SW 1271 (cell line): Measurements from ENCODE around the gene SLC31A1.

Source experiments
- DNase-seq, 2 experiments: peaks; one replicate each; lab custom pipeline; 2025; lab: John Stamatoyannopoulos, UW

SLC31A1 gene

DNA sequence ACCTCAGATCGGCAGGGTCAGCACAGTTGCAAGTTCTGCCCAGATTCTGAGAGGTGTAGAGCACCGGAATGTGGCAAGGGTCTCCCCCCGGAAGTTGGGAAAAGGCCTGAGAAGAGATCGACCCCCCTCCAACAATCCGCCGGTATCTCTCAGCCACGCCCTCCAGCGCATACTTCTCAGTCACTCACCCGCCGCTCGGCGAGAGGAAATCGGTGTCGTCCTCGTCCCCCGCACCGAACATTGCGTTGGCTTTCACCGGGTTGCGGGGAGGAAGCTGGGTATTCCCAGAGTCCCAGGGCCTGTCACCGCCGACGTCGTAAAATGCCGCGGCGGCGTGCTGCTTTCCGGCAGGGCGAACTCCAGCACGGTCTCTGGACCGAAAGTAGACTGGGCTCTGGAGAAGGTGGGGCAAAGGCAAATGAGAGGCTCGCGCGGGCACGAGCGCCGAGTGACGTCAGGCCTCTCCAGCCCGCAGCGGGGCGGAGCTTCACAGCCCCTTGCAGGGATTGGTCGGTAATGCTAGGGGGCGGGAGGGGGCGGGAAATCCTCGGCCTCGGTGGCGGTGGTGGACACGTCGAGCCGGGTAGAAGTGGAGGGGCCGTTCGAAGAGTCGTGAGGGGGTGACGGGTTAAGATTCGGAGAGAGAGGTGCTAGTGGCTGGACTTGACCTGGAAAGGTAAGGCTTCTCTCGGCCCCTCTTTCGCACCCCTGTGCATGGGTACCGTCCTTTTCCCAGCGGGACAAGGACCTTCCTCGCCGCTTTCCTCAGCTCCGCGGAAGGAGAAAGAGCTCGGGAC lies at the start of gene SLC31A1, which contains the start of gene FKBP15:
SLC31A1 (plus strand) TSS at position 542 of the 797 bp plus-strand sequence. CDS start 34,605 bp downstream, outside the sequence.
FKBP15 (minus strand) TSS at position 275 of the 797 bp plus-strand sequence; CDS start at position 241, 34 bp downstream.
- DNase-seq: peak; percentile 97 to 99

DNA sequence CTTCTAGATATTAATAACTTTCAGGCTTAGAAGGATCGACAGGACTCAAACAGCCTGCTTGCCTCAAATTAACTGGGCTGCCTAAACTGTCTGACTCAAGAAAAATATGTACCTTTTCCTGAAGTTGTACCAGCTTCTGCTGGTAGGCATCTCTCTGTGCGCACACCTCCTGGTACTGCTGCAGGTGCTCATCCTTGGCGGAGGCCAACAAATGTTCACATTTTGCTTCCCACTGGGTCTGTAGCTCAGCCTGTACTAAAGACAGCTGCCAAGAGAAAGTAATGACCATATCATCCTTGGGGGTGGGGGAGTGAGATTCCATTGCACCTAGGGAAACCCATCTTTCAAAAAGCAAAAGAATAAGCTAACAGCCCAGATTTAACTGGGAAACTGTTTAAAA lies 48.0 kb upstream of the SLC31A1 start:
- no peak for DNase-seq

GRCh38 chr9:113176803-113177202 lies 44.5 kb upstream of the SLC31A1 start:
- no peak for DNase-seq

- DNase-seq: no peak
Observed at GRCh38 chr9:113177251-113177650, 44.1 kb upstream of the SLC31A1 start.

DNA sequence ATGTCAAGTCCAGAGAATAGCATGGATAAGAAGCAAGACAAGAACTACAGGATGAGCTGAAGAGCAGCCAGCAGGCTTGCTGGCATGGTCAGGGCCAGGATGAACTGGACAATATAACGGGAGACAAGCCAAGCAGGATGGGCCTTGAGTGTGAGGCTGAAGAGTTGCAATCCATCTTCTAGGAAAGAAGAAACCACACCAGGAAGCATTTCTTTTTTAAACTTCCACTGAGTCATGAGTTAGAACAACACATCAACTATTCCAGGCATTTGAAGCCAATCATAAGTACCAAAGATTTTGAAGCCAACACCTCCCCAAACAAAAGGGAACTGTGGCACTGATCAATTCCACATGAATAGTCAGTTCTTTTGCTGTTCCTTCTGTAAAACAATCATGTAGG lies 43.3 kb upstream of the SLC31A1 start:
- DNase-seq: no peak

- DNase-seq: no peak
Observed at GRCh38 chr9:113179839-113180238, 41.5 kb upstream of the SLC31A1 start.

GRCh38 chr9:113181165-113181564 lies 40.2 kb upstream of the SLC31A1 start:
- no peak for DNase-seq

GRCh38 chr9:113183956-113184488 lies 37.3 kb upstream of the SLC31A1 start:
- no peak for DNase-seq

DNA sequence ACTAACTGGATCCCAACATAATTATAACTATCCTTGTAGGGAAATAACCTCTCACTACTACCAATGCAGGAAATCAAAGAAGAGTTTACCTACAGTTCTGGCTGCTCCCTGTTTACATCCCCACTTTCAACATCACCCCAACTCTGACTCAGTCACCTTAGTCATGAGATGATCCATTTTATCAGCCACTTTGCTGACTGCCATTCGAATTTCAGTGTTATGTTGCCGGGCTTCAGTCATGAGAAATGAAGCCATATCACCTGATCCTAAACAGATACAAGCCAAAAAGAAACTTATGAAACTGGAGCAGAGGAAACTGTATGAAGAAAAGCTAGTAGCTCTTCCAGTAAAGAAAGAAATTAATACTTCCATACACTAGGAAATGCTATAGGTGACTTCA lies 36.8 kb upstream of the SLC31A1 start:
- DNase-seq: no peak

- no peak for DNase-seq
Observed at GRCh38 chr9:113185271-113185670, 36.1 kb upstream of the SLC31A1 start.

DNA sequence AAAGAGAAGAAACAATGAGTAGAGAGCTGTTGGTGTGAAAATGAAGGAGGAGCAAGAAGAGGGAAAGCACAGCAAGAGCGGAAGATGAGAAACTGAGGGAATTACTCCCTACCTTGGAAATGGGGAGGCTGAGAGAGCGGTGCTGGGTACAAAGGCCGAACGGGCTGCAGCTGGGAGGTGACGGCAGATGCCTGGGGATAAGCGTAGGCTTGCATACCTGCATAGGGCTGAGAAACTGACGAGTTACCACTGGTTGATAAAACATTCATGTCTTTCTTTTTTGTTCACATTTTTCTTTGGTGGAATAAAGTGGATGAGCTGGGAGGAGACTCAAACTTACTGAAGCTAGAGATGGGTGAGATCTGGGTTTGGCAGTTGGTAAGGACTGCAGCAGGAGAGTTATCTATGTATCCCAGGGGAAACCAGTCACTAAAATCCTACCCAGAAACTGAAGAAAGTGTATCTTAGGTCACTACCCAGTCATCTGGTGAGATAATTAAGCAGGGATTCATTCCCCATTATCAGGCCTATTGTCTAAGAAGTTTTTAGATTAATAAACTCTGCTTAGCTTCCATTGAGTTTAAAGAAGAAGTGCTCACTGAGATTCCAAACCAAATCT lies 35.1 kb upstream of the SLC31A1 start:
- DNase-seq: no peak

GRCh38 chr9:113187929-113188595 lies 33.3 kb upstream of the SLC31A1 start:
- peak; percentile 79 to 93 for DNase-seq

DNA sequence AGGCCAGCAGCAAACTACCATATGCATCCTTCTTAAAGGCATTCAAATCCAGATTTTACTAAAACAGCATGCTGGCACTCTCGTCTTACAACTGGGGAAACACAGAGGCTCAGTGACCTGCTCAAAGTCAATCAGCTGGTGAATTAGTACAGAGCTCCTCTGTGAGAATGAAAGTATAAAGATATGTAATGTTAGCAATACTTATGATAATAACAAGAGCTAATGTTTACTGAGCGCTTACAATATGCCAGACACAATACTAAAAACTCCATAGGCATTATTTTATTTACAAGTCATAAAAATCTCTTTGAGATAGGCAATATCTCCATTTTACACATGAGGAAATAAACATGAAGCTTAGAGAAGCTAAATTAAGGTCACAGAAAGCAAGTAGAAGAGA lies 28.9 kb upstream of the SLC31A1 start:
- no peak for DNase-seq

DNA sequence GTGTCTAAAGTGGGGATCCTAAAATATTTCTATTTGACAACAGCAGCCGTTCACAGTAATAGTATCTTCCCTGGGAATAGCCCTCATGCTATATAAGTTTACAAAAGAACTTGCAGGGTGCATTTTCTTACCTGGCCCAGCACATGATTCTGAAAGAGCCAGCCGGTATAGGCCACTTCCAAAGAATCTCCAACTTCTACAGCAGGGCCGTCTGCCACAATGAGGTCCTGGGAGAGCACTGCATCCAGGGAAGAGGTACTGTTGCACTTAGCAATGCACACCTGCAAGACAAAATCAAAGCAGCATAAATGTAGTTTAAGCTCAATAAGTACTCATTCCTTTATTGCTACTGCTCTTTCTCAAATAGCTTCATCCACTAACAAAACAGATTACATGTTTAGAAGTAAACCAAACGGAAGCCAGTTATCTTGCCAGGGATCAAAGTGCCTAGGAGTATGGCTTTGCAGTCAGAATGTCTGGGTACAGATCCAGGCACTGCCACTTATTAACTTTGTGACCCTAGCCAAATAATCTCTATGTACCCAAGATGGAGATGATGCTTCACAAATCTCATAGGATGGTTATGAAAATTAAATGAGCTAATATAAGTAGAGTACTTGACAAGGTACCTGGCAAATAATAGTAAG lies 21.5 kb upstream of the SLC31A1 start:
- DNase-seq: no peak

GRCh38 chr9:113205432-113205831 lies 15.9 kb upstream of the SLC31A1 start:
- no peak for DNase-seq

GRCh38 chr9:113205861-113206260 lies 15.5 kb upstream of the SLC31A1 start:
- DNase-seq: no peak

GRCh38 chr9:113210815-113211214 lies 10.5 kb upstream of the SLC31A1 start:
- no peak for DNase-seq

DNA sequence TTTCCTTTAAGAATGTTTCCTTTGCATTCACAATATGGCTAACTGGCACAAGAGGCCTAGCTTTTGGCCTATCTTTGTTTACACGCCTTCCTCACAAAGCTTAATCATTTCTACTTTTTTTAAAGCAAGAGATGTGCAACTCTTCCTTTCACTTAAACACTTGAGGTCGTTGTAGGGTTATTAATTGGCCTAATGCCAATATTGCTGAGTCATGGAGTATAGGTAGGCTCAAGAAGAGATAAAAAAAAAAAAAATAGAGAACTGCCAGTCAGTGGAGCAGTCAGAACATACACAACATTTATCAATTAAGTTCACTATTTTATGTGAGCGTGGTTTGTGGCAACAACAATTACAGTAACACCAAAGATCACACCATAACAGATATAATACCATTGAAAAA lies 6.2 kb upstream of the SLC31A1 start:
- no peak for DNase-seq

GRCh38 chr9:113216406-113216805 lies 4.9 kb upstream of the SLC31A1 start:
- DNase-seq: no peak

- no peak for DNase-seq
Observed at GRCh38 chr9:113219186-113219936, 2.0 kb upstream of the SLC31A1 start.

- DNase-seq: no peak
Observed at GRCh38 chr9:113219969-113220368, 1.4 kb upstream of the SLC31A1 start.
